ENCODE results near the gene IL5RA.

Gene IL5RA

GRCh38 chr3:3109407-3110298 lies 521 bp downstream of the IL5RA start:
- no peak for TF ChIP-seq Cebpa-rat (IDR thresholded peaks at IDR 0.05)
- no peaks in the 10 kb centered on the region for H4K20me1 ChIP-seq
- no peaks in the 10 kb centered on the region for H3K36me3 ChIP-seq
- H3K4me3 ChIP-seq, result no peak overlapping the region
- H3K4me2 ChIP-seq, result no peak overlapping the region
- H3K27me3 ChIP-seq, result no peaks in the 10 kb centered on the region
- no peak overlapping the region for H3K27ac ChIP-seq
- H3K9ac ChIP-seq, result no peak overlapping the region
- no peaks in the 10 kb centered on the region for H3K9me3 ChIP-seq
- peaks cover 12% of the 10 kb centered on the region for H3K4me1 ChIP-seq

DNA sequence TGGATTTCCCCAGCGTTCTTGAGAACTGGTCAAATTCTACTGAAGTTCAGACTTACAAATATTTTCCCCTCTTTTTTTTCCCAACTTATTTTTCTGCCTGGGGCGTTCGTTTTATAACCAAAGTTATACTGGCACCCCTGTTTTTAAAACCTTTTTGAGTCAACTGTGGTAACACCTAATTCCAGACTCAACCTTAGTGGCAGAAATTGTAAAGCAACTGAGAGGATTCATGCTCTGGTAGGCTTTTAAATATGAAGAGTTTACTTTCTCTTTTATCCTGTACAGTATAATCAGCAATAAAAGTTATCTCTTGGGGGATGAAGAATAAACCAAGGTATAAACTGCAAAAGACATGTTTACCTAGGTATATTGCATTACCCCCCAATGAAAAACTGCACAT lies 2.3 kb downstream of the IL5RA start:
- no peak overlapping the region for H3K4me2 ChIP-seq
- H3K9ac ChIP-seq, result no peak overlapping the region
- no peaks in the 10 kb centered on the region for H3K36me3 ChIP-seq
- H3K27me3 ChIP-seq, result no peaks in the 10 kb centered on the region
- no peak overlapping the region for H3K27ac ChIP-seq
- no peaks in the 10 kb centered on the region for H3K9me3 ChIP-seq
- peaks cover 12% of the 10 kb centered on the region for H3K4me1 ChIP-seq
- TF ChIP-seq Cebpa-rat (IDR thresholded peaks at IDR 0.05), result no peak
- H3K4me3 ChIP-seq, result no peak overlapping the region
- H4K20me1 ChIP-seq, result no peaks in the 10 kb centered on the region

- Histone ChIP-seq H3K9me3 (no peaks in the 10 kb centered on the region), H3K4me3 (no peak overlapping the region), H3K27me3 (no peaks in the 10 kb centered on the region), H4K20me1 (no peaks in the 10 kb centered on the region), H3K4me1 (peaks cover 12% of the 10 kb centered on the region), H3K4me2 (no peak overlapping the region), H3K36me3 (no peaks in the 10 kb centered on the region), H3K27ac (no peak overlapping the region), H3K9ac (no peak overlapping the region)
- TF ChIP-seq Cebpa-rat (IDR thresholded peaks at IDR 0.05), result no peak
These were observed 3.0 kb downstream of the IL5RA start for GRCh38 chr3:3107181-3107580.

GRCh38 chr3:3105815-3106214 lies 4.4 kb downstream of the IL5RA start:
- no peak for TF ChIP-seq Cebpa-rat (IDR thresholded peaks at IDR 0.05)
- Histone ChIP-seq H3K27ac (no peak overlapping the region), H3K4me2 (peak overlapping the region; percentile 55), H3K36me3 (no peaks in the 10 kb centered on the region), H3K4me3 (no peak overlapping the region), H3K9ac (no peak overlapping the region), H3K9me3 (no peaks in the 10 kb centered on the region), H3K27me3 (no peaks in the 10 kb centered on the region), H4K20me1 (no peaks in the 10 kb centered on the region), H3K4me1 (peaks cover 12% of the 10 kb centered on the region)

- H3K4me1 ChIP-seq, result peaks cover 12% of the 10 kb centered on the region
- H3K4me3 ChIP-seq, result no peak overlapping the region
- H3K9me3 ChIP-seq, result no peaks in the 10 kb centered on the region
- H3K27me3 ChIP-seq, result no peaks in the 10 kb centered on the region
- H3K9ac ChIP-seq, result no peak overlapping the region
- peak overlapping the region; percentile 55; the same call in 1 of the 2 replicates for H3K4me2 ChIP-seq
- no peaks in the 10 kb centered on the region for H3K36me3 ChIP-seq
- H3K27ac ChIP-seq, result no peak overlapping the region
- no peaks in the 10 kb centered on the region for H4K20me1 ChIP-seq
- no peak for TF ChIP-seq Cebpa-rat (IDR thresholded peaks at IDR 0.05)
These were observed 4.9 kb downstream of the IL5RA start for GRCh38 chr3:3105246-3105645.

DNA sequence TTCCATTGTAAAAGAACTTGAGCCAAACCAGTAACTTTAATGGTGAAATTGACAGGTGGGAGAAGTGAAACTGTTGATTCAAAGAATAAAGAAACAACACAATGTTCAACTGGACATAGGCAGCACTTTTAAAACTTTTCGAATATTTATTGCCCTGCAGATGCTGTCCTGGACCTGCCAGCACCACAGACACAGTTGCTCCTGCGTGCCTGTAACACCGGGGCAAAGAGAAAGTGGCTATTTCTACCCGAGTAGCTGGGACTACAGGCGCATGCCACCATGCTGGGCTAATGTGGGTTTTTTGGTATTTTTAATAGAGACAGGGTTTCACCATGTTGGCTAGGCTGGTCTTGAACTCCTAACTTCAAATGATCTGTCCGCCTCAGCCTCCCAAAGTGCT lies 7.4 kb downstream of the IL5RA start:
- H3K36me3 ChIP-seq, result no peaks in the 10 kb centered on the region
- H3K9me3 ChIP-seq, result no peaks in the 10 kb centered on the region
- H4K20me1 ChIP-seq, result no peaks in the 10 kb centered on the region
- no peak overlapping the region for H3K9ac ChIP-seq
- no peak overlapping the region for H3K4me2 ChIP-seq
- TF ChIP-seq Cebpa-rat (IDR thresholded peaks at IDR 0.05), result no peak
- H3K4me1 ChIP-seq, result peaks cover 12% of the 10 kb centered on the region
- no peak overlapping the region for H3K27ac ChIP-seq
- no peaks in the 10 kb centered on the region for H3K27me3 ChIP-seq
- no peak overlapping the region for H3K4me3 ChIP-seq

- Histone ChIP-seq H3K9ac (no peak overlapping the region), H3K9me3 (no peaks in the 10 kb centered on the region), H3K27me3 (no peaks in the 10 kb centered on the region), H4K20me1 (no peaks in the 10 kb centered on the region), H3K27ac (no peak overlapping the region), H3K36me3 (no peaks in the 10 kb centered on the region), H3K4me2 (no peak overlapping the region), H3K4me1 (peaks cover 12% of the 10 kb centered on the region), H3K4me3 (no peak overlapping the region)
- TF ChIP-seq Cebpa-rat (IDR thresholded peaks at IDR 0.05), result no peak
These were observed 8.3 kb downstream of the IL5RA start for GRCh38 chr3:3101660-3102458.

DNA sequence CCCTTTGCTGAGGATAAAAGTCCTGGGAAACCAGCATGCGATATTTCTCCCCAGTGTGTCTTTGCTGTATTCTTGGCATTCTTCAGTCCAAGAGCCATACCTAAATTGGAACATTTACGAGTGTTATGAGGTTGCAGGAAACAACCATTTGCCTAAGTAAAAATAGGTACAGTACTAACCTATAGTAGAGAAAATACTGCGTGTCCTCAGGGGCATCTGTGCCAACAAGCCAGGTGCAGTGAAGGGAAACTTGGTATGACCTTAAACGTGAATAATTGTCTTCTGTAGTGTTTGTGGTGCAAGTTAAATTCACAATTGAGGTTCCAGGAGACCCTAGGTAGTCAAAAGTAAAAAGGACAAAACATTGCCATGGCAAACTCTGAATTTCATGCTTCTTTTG lies 12.2 kb downstream of the IL5RA start:
- Histone ChIP-seq H3K36me3 (no peaks in the 10 kb centered on the region), H3K4me2 (no peak overlapping the region), H3K9ac (no peak overlapping the region), H3K27ac (no peak overlapping the region), H3K27me3 (no peaks in the 10 kb centered on the region), H4K20me1 (no peaks in the 10 kb centered on the region), H3K4me3 (no peak overlapping the region), H3K4me1 (no peaks in the 10 kb centered on the region), H3K9me3 (no peaks in the 10 kb centered on the region)
- no peak for TF ChIP-seq Cebpa-rat (IDR thresholded peaks at IDR 0.05)

DNA sequence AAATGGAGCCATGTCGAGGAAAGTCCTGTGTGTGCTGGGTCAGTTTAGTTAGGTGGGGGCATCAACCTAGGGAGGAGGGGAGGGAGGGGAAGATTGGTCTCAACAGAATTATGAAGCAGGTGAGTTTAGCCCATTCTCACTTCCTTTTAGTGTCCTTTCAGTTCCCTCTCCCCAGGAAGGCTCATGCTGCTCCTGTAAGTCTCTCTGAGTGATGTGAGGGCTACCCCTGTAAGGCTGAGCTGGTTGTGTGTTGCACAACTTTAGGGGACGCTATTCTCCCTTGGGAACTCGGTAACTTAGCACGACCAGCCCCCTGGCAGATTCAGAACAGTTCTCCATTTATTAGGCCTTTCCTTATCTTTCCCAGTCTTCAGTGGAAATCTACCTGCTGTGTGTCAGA lies 21.2 kb downstream of the IL5RA start:
- Histone ChIP-seq H3K27me3 (no peaks in the 10 kb centered on the region), H3K4me1 (no peaks in the 10 kb centered on the region), H3K9ac (no peak overlapping the region), H3K9me3 (no peaks in the 10 kb centered on the region), H3K36me3 (no peaks in the 10 kb centered on the region), H3K4me2 (no peak overlapping the region), H3K27ac (no peak overlapping the region), H4K20me1 (no peaks in the 10 kb centered on the region), H3K4me3 (no peak overlapping the region)
- no peak for TF ChIP-seq Cebpa-rat (IDR thresholded peaks at IDR 0.05)

All from BLaER1 (cell line).